ENCODE measurements around the gene CENPS. TPM values are rescaled to one million over a fixed set of nuclear protein-coding genes. Genes with fewer than 3 reads are reported as not detected.
A peak's percentile ranks its signal among the peaks of the same experiment; 100 is the strongest.

Gene CENPS
- total and polyA plus RNA-seq, 2 of the 13 experiments (the other 11 are each of a cell fraction or from before 2014, with no cell fraction given), result 3.3 to 22.0 TPM

DNA sequence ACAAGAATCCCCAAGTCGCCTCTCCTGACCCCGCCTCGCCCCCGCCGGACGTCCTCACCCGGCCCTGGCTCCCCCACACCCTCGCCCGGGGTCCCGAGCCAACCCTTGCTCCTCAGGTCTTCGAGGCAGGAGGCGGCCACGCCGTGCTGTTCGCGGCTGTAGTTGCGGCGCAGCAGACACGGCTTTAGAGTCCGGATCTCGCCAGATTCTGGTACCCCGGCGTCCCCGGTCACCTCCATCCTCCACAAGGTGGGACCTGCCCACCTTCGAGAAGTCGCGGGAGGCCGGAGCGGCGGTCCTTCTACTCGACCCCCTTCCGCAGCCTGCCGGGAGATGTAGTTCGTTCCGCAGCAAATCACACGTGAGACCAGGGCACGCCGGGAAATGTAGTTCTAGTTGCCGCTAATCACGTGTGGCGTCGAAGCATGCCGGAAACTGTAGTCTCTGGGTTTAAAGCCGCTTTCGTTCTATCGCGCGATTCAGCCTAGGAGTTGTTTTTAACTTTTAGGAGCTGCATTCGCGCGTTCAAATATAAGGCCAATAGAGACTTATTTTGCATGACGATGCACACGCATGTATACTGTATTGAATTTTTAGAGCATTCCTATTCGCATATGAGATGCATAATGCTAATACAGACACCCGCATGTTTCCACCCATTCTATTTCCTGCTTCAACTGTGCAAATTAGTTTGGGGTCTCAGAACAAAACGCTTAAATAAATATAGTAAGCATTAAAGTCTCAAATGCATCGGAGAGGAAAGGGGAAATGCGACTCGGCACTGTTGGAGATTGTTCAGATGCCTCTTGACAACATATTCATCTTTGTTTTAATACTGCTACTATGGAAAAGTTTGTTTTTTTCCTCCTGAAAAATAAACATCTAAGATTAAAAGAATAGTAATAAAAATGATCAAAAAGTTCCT is 42.2 kb downstream of the CENPS start, which contains the start of gene DFFA (continued):
- TF ChIP-seq, protein P1, sequence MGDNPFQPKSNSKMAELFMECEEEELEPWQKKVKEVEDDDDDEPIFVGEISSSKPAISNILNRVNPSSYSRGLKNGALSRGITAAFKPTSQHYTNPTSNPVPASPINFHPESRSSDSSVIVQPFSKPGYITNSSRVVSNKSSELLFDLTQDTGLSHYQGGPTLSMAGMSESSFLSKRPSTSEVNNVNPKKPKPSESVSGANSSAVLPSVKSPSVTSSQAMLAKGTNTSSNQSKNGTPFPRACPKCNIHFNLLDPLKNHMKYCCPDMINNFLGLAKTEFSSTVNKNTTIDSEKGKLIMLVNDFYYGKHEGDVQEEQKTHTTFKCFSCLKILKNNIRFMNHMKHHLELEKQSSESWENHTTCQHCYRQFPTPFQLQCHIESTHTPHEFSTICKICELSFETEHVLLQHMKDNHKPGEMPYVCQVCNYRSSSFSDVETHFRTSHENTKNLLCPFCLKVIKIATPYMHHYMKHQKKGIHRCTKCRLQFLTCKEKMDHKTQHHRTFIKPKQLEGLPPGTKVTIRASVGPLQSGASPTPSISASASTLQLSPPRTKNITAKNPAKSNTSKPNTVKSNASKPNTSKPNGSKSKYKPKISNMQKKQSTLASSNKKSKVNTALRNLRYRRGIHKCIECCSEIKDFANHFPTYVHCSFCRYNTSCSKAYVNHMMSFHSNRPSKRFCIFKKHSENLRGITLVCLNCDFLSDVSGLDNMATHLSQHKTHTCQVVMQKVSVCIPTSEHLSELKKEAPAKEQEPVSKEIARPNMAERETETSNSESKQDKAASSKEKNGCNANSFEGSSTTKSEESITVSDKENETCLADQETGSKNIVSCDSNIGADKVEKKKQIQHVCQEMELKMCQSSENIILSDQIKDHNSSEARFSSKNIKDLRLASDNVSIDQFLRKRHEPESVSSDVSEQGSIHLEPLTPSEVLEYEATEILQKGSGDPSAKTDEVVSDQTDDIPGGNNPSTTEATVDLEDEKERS (CRISPR knock-in tag; IDR thresholded peaks at IDR 0.05), result no peak
- no peak for TF ChIP-seq ZNF224 (CRISPR knock-in tag; IDR thresholded peaks at IDR 0.05)
- peak; percentile 98 for TF ChIP-seq ZBTB7B (CRISPR knock-in tag; IDR thresholded peaks at IDR 0.05)
- TF ChIP-seq IRX3 (CRISPR knock-in tag; IDR thresholded peaks at IDR 0.05; ENCODE audit: borderline replicate concordance, low read depth), result no peak
- TF ChIP-seq, protein P2, sequence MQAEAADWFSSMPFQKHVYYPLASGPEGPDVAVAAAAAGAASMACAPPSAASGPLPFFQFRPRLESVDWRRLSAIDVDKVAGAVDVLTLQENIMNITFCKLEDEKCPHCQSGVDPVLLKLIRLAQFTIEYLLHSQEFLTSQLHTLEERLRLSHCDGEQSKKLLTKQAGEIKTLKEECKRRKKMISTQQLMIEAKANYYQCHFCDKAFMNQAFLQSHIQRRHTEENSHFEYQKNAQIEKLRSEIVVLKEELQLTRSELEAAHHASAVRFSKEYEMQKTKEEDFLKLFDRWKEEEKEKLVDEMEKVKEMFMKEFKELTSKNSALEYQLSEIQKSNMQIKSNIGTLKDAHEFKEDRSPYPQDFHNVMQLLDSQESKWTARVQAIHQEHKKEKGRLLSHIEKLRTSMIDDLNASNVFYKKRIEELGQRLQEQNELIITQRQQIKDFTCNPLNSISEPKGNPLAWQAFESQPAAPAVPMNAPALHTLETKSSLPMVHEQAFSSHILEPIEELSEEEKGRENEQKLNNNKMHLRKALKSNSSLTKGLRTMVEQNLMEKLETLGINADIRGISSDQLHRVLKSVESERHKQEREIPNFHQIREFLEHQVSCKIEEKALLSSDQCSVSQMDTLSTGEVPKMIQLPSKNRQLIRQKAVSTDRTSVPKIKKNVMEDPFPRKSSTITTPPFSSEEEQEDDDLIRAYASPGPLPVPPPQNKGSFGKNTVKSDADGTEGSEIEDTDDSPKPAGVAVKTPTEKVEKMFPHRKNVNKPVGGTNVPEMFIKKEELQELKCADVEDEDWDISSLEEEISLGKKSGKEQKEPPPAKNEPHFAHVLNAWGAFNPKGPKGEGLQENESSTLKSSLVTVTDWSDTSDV (CRISPR knock-in tag; IDR thresholded peaks at IDR 0.05), result no peak
- TF ChIP-seq MAZ (IDR thresholded peaks at IDR 0.05; ENCODE audit: borderline replicate concordance, low read depth, low read length), result peak; percentile 88
- peak; percentile 70 for TF ChIP-seq MAZ (CRISPR knock-in tag; IDR thresholded peaks at IDR 0.05; ENCODE audit: low read depth)
- TF ChIP-seq ZSCAN12 (CRISPR knock-in tag; IDR thresholded peaks at IDR 0.05), result no peak
- TF ChIP-seq AKAP8 (CRISPR knock-in tag; IDR thresholded peaks at IDR 0.05), result 0 out of 2 replicates have a peak, but pooled peaks have one; percentile 52
- TF ChIP-seq, protein P3, sequence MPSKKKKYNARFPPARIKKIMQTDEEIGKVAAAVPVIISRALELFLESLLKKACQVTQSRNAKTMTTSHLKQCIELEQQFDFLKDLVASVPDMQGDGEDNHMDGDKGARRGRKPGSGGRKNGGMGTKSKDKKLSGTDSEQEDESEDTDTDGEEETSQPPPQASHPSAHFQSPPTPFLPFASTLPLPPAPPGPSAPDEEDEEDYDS (CRISPR knock-in tag; IDR thresholded peaks at IDR 0.05), result peak; percentile 76
- TF ChIP-seq, protein P4, sequence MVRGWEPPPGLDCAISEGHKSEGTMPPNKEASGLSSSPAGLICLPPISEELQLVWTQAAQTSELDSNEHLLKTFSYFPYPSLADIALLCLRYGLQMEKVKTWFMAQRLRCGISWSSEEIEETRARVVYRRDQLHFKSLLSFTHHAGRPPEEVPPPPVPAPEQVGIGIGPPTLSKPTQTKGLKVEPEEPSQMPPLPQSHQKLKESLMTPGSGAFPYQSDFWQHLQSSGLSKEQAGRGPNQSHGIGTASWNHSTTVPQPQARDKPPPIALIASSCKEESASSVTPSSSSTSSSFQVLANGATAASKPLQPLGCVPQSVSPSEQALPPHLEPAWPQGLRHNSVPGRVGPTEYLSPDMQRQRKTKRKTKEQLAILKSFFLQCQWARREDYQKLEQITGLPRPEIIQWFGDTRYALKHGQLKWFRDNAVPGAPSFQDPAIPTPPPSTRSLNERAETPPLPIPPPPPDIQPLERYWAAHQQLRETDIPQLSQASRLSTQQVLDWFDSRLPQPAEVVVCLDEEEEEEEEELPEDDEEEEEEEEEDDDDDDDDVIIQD (CRISPR knock-in tag; IDR thresholded peaks at IDR 0.05; ENCODE audit: low read depth), result no peak
- no peak for TF ChIP-seq REL (CRISPR knock-in tag; conservative IDR thresholded peaks at IDR 0.05)
- TF ChIP-seq ZNF337 (CRISPR knock-in tag; IDR thresholded peaks at IDR 0.05; ENCODE audit: borderline replicate concordance, low read depth), result no peak
- TF ChIP-seq ZNF878 (CRISPR knock-in tag; IDR thresholded peaks at IDR 0.05), result no peak
- no peak; the same call in 1 of the 2 replicates for TF ChIP-seq CAMTA2 (CRISPR knock-in tag; IDR thresholded peaks at IDR 0.05; ENCODE audit: borderline replicate concordance)
